Large intestine (tissue), 3 donors: Measurements from ENCODE around the gene ASB12. TPM values are rescaled to one million over a fixed set of nuclear protein-coding genes. Genes with fewer than 3 reads are reported as not detected.

Source experiments
- DNase-seq, 2 donors: peaks; one replicate each; pipeline versions ENCODE4 v3.0.0 to v3.0.0-alpha.2; 2013
- H3K27ac ChIP-seq: one replicate; pipeline ENCODE4 v1.5.1; 2013; ENCODE audit warnings: low read length
- H3K27me3 ChIP-seq: 2 replicates; pipeline ENCODE4 v1.6.1; 2013; ENCODE audit warnings: low read length; ENCODE audit not compliant: control insufficient read depth, insufficient read depth
- H3K36me3 ChIP-seq: 2 replicates; pipeline ENCODE4 v1.6.1; 2013; ENCODE audit warnings: low read length; ENCODE audit not compliant: control insufficient read depth, insufficient read depth
- H3K4me1 ChIP-seq: one replicate; pipeline ENCODE4 v1.6.1; 2013; ENCODE audit warnings: low read length; ENCODE audit not compliant: control insufficient read depth, insufficient read depth
- H3K4me3 ChIP-seq: one replicate; pipeline ENCODE4 v1.5.1; 2013; ENCODE audit warnings: low read length
- H3K9me3 ChIP-seq: one replicate; pipeline ENCODE4 v1.6.1; 2013; ENCODE audit warnings: mild to moderate bottlenecking, low read depth, low read length, moderate library complexity; ENCODE audit not compliant: control insufficient read depth
- WGBS: methylation state at CpG from one replicate; pipeline ENCODE4 v1.1.5; 2013; ENCODE audit warnings: low lambda C conversion rate; ENCODE audit not compliant: insufficient coverage; 5-methylcytosine and 5-hydroxymethylcytosine counted together
- polyA plus RNA-seq: library from polyadenylated mRNA; unstranded; fragments of 120-200 nt; gene quantifications from one replicate; pipeline ENCODE4 v1.2.1, GENCODE V29; 2013

The ASB12 gene
- polyA plus RNA-seq, 1 donor = 0.52 TPM

- no CpG with 5 or more reads among the region's 23 CpGs for WGBS
- no peaks in the 10 kb centered on the region for H3K4me1 ChIP-seq
- H3K27me3 ChIP-seq = no peaks in the 10 kb centered on the region
- peak overlapping the region; percentile 57 for H3K4me3 ChIP-seq
- DNase-seq = peak in 1 of 2 donors; percentile 30
- H3K27ac ChIP-seq = no peak overlapping the region
- H3K36me3 ChIP-seq = no peaks in the 10 kb centered on the region
- H3K9me3 ChIP-seq = no peaks in the 10 kb centered on the region
Measured at GRCh38 chrX:64204252-64204651, 26.2 kb downstream of the ASB12 start.

- no CpG with 5 or more reads among the region's 2 CpGs for WGBS
- no peaks in the 10 kb centered on the region for H3K4me1 ChIP-seq
- no peaks in the 10 kb centered on the region for H3K9me3 ChIP-seq
- no peaks in the 10 kb centered on the region for H3K36me3 ChIP-seq
- no peak for DNase-seq
- no peaks in the 10 kb centered on the region for H3K27me3 ChIP-seq
- H3K27ac ChIP-seq = no peak overlapping the region
- H3K4me3 ChIP-seq = no peak overlapping the region
Measured at GRCh38 chrX:64202808-64203325, 27.5 kb downstream of the ASB12 start.

GRCh38 chrX:64198036-64198435 lies 32.4 kb downstream of the ASB12 start:
- DNase-seq = no peak
- no peaks in the 10 kb centered on the region for H3K27me3 ChIP-seq

GRCh38 chrX:64196606-64197005 lies 33.8 kb downstream of the ASB12 start:
- no peaks in the 10 kb centered on the region for H3K4me1 ChIP-seq
- H3K4me3 ChIP-seq = no peak overlapping the region
- H3K9me3 ChIP-seq = no peaks in the 10 kb centered on the region
- H3K27me3 ChIP-seq = no peaks in the 10 kb centered on the region
- H3K36me3 ChIP-seq = peaks cover 9% of the 10 kb centered on the region
- no peak overlapping the region for H3K27ac ChIP-seq
- no peak for DNase-seq
- WGBS = no CpG with 5 or more reads among the region's 3 CpGs

More at GRCh38 chrX:64198036-64198435, 32.4 kb downstream of the ASB12 start:
- Histone ChIP-seq H3K9me3 (no peaks in the 10 kb centered on the region), H3K27ac (no peak overlapping the region), H3K36me3 (no peaks in the 10 kb centered on the region), H3K4me3 (no peak overlapping the region), H3K4me1 (no peaks in the 10 kb centered on the region)

- peaks cover 15% of the 10 kb centered on the region for H3K36me3 ChIP-seq
- no peaks in the 10 kb centered on the region for H3K4me1 ChIP-seq
- WGBS = no CpG with 5 or more reads among the region's 1 CpG
Measured at GRCh38 chrX:64195862-64196261, 34.5 kb downstream of the ASB12 start.

GRCh38 chrX:64192673-64193072 lies 37.7 kb downstream of the ASB12 start:
- no peaks in the 10 kb centered on the region for H3K4me1 ChIP-seq
- no peak for DNase-seq
- no peak overlapping the region for H3K4me3 ChIP-seq
- H3K27me3 ChIP-seq = no peaks in the 10 kb centered on the region
- no CpG with 5 or more reads among the region's 5 CpGs for WGBS
- no peaks in the 10 kb centered on the region for H3K9me3 ChIP-seq
- H3K36me3 ChIP-seq = peaks cover 26% of the 10 kb centered on the region
- no peak overlapping the region for H3K27ac ChIP-seq

More at GRCh38 chrX:64195862-64196261, 34.5 kb downstream of the ASB12 start:
- Histone ChIP-seq H3K4me3 (no peak overlapping the region), H3K27me3 (no peaks in the 10 kb centered on the region), H3K27ac (no peak overlapping the region), H3K9me3 (no peaks in the 10 kb centered on the region)
- no peak for DNase-seq

GRCh38 chrX:64192040-64192439 lies 38.4 kb downstream of the ASB12 start:
- Histone ChIP-seq H3K4me1 (no peaks in the 10 kb centered on the region), H3K36me3 (peaks cover 26% of the 10 kb centered on the region), H3K27ac (no peak overlapping the region), H3K27me3 (no peaks in the 10 kb centered on the region), H3K9me3 (no peaks in the 10 kb centered on the region), H3K4me3 (no peak overlapping the region)
- no peak for DNase-seq
- no CpG with 5 or more reads among the region's 3 CpGs for WGBS

GRCh38 chrX:64191281-64192010 lies 39.0 kb downstream of the ASB12 start:
- no peaks in the 10 kb centered on the region for H3K4me1 ChIP-seq
- H3K27me3 ChIP-seq = no peaks in the 10 kb centered on the region
- no peak overlapping the region for H3K27ac ChIP-seq
- peaks cover 26% of the 10 kb centered on the region for H3K36me3 ChIP-seq
- DNase-seq = no peak
- H3K9me3 ChIP-seq = no peaks in the 10 kb centered on the region
- no peak overlapping the region for H3K4me3 ChIP-seq
- no CpG with 5 or more reads among the region's 19 CpGs for WGBS

GRCh38 chrX:64190136-64190740 lies 40.2 kb downstream of the ASB12 start:
- DNase-seq = no peak
- Histone ChIP-seq H3K4me3 (no peak overlapping the region), H3K9me3 (no peaks in the 10 kb centered on the region), H3K27me3 (no peaks in the 10 kb centered on the region), H3K27ac (no peak overlapping the region), H3K4me1 (no peaks in the 10 kb centered on the region), H3K36me3 (peaks cover 26% of the 10 kb centered on the region)
- no CpG with 5 or more reads among the region's 10 CpGs for WGBS

- Histone ChIP-seq H3K27me3 (no peaks in the 10 kb centered on the region), H3K36me3 (peaks cover 26% of the 10 kb centered on the region), H3K4me1 (no peaks in the 10 kb centered on the region), H3K4me3 (no peak overlapping the region), H3K27ac (no peak overlapping the region), H3K9me3 (no peaks in the 10 kb centered on the region)
- no CpG with 5 or more reads among the region's 3 CpGs for WGBS
- no peak for DNase-seq
Measured at GRCh38 chrX:64188901-64189300, 41.5 kb downstream of the ASB12 start.

GRCh38 chrX:64187762-64188150 lies 42.7 kb downstream of the ASB12 start:
- H3K27ac ChIP-seq = no peak overlapping the region
- no peaks in the 10 kb centered on the region for H3K27me3 ChIP-seq
- no peaks in the 10 kb centered on the region for H3K4me1 ChIP-seq
- H3K9me3 ChIP-seq = no peaks in the 10 kb centered on the region
- H3K4me3 ChIP-seq = no peak overlapping the region
- DNase-seq = no peak
- peaks cover 26% of the 10 kb centered on the region for H3K36me3 ChIP-seq
